Left kidney (tissue), 2 donors: ENCODE measurements around the gene HSPB6. TPM values are rescaled to one million over a fixed set of nuclear protein-coding genes. Genes with fewer than 3 reads are reported as not detected.
A peak's percentile ranks its signal among the peaks of the same experiment; 100 is the strongest.

ENCODE experiments used
- DNase-seq: peaks from one replicate; pipeline ENCODE4 v3.0.0-alpha.2; 2013
- polyA plus RNA-seq: library from polyadenylated mRNA; unstranded; fragments of 120-200 nt; gene quantifications from one replicate; pipeline ENCODE4 v1.2.1, GENCODE V29; 2013; ENCODE audit not compliant: insufficient read length

HSPB6 gene
- polyA plus RNA-seq, 1 donor, result 19.7 TPM

DNA sequence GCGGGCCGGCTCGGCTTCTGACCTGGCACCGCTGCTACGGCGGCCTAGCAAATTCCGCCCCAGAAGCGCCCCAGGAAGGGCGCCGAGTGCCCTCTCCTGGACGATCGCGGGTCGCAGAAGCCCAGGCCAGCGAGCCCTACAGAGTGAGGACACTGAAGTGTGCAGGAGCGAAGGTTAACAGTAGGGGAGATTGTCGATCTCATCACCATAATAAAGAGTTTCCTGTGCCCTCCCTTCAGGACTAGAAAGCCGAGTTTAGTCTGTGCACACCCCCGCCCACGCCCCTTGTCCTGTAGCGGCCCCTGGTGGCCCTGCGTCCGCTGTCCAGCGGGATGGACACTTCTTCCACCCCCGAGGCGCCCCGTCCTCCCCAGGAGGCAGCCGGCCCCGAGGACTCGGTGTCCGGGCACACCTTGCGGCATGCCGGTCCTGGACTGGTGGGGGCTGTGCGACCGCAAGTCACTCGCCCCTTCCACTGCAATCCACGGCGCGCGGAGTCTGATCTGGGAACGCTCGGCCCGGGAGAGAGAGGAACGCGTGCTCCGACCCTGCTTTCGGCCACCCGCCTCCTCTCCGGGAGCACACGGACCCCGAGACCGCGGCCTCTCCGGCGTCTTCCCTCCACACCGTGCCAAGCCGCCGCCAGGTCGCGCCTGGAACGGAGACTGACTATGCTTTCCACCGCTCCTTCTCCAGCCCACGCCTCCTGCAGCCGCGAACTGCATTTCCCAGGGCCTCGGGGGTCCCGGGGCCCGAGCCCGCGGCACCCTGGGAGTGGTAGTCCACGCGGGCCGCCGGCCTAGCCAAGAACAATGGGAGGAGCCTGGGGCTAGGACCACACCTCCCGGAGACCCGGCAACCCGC is 39.8 kb downstream of the HSPB6 start:
- peak; percentile 84 for DNase-seq

DNA sequence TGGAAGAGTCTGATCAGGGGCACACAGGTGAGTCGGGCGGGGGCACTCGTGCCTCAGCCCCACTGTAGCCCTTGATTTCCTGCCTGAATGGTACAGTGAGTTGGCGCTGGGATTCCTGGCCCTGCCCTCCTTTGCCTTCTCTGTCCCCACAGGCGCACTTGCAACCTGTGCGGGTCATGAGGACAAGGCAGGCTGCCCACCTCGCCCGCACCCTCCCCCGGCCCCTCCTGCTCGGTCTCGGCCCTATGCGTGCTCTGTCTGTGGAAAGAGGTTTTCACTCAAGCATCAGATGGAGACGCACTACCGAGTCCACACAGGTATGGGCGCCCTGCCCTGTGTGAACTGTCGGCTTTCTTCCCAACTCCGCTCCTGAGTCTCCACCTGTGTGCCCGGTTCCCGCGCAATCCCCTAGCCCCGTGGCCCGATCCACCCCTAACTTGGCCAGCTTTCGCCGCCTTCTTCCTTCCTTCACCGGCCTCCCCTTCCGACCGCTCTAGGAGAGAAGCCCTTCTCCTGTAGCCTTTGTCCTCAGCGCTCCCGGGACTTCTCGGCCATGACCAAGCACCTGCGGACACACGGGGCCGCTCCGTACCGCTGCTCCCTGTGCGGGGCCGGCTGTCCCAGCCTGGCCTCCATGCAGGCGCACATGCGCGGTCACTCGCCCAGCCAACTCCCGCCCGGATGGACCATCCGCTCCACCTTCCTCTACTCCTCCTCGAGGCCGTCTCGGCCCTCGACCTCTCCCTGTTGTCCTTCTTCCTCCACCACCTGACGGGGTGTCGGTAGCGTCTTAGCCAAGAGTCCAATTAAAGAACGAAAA is 40.6 kb downstream of the HSPB6 start:
- no peak for DNase-seq

DNA sequence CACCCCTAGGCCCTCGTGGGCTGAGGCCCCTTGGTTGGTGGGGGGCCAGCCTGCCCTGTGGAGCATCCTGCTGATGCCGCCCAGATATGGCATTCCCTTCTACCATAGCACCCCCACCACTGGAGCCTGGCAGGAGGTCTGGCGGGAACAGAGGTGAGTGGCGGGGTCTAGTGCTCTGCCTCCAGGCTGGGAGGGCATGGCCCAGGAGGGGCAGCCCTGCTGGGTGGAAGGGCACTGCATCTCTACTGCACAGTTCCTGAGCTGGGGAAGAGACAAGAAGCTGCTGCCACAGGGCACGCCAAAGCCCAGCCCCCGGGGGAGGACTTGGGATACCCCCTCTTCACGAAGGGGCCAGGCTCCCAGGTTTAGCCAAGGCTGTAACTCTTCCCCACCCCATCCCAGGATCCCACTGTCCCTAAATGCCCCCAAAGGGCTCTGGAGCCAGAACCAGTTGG is 41.4 kb downstream of the HSPB6 start:
- no peak for DNase-seq

DNA sequence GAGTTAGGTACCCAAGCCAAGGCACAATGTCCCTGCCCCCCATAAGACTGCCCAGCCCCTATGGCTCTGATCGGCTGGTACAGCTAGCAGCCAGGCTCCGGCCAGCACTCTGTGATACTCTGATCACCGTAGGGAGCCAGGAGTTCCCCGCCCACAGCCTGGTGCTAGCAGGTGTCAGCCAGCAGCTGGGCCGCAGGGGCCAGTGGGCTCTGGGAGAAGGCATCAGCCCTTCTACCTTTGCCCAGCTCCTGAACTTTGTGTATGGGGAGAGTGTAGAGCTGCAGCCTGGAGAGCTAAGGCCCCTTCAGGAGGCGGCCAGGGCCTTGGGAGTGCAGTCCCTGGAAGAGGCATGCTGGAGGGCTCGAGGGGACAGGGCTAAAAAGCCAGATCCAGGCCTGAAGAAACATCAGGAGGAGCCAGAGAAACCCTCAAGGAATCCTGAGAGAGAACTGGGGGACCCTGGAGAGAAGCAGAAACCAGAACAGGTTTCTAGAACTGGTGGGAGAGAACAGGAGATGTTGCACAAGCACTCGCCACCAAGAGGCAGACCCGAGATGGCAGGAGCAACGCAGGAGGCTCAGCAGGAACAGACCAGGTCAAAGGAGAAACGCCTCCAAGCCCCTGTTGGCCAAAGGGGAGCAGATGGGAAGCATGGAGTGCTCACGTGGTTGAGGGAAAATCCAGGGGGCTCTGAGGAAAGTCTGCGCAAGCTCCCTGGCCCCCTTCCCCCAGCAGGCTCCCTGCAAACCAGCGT is 42.1 kb downstream of the HSPB6 start:
- no peak for DNase-seq

DNA sequence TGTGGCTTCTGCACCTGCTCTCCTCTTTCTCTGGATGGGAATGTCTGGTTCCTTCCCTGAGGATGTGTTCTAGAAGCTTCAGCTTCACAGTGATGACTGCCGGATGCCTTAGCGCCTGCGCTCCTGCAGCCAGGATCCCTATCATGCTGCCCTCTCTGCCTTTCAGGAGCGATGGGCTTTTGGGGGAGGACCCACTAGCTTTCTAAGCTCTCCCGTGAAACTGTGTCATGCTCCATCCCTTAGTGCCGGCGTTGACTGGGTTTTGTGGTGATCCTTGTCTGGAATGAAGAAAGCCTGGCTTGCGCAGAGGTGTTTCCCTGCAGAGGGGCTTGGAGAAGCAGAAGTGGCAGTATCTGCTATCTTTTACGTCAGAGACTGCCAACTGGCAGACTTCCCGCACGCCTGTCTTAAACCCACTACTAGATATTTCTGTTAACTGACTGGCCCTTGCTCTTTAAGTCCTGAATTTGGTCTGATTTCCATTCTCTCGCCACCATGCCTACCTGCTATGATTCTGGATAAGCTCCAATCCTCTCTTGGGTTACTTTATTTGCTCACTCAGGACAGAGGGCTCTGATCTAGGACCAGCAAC is 42.8 kb downstream of the HSPB6 start:
- DNase-seq, result no peak

DNA sequence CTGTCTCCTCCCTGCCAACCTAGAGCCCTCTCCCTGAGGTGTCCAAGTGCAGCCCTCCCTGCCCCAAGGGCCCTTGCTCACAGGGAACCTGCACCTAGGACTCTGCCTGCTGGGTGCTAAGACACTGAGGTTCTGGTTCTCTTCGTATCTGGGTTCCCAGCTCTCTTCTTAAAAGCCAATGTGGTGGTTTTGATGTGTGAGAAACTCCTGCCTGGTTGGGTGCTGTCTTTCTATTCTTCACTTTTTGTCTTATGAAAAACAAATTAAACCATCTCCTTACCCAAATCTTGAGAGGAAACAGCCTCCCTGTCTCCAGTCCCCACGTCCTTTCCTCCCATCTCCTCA is 43.4 kb downstream of the HSPB6 start:
- DNase-seq, result no peak

DNA sequence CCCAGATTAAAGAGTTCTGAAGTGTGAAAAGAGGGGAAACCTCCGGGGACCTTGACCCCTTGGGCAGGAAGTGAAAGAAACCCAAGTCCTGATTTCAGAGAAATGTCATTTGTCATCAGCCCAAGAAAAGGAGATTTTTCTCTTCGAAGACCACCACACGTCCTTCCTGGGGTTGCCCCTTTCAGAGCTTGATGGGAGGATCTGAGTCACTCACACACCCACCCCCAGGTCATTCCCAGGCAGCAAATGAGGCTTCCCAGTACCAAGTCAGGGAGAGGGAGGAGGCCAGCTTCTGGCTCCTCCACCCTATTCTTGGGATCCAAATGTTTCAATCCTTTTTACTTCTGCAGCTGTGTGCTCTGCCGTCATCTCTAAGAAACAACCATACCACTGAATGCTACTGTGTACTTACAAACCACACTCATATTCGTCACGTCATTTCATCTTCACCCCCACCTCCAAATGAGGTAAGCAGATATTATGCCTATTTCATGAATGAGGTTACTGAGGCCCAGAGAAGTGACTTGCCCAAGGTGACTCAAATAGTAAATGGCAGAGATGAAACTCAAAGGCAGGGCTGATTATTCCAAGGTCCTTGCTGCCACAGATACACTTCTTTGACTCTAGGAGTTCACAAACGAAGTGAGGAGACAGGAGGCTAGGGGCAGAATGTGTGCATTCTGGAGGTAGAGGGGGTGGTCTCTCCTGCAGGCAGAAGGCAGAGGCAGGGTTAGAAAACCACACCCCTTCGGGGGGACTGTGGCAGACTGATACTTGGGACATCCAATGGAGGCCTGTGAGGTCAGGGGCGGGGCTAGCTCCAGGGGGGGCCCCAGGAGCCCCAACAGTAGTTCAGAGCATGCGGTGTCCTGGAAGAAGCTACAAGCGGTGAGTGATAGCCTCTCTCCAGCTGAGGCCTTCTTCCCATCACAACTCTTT is 44.0 kb downstream of the HSPB6 start:
- no peak for DNase-seq

DNA sequence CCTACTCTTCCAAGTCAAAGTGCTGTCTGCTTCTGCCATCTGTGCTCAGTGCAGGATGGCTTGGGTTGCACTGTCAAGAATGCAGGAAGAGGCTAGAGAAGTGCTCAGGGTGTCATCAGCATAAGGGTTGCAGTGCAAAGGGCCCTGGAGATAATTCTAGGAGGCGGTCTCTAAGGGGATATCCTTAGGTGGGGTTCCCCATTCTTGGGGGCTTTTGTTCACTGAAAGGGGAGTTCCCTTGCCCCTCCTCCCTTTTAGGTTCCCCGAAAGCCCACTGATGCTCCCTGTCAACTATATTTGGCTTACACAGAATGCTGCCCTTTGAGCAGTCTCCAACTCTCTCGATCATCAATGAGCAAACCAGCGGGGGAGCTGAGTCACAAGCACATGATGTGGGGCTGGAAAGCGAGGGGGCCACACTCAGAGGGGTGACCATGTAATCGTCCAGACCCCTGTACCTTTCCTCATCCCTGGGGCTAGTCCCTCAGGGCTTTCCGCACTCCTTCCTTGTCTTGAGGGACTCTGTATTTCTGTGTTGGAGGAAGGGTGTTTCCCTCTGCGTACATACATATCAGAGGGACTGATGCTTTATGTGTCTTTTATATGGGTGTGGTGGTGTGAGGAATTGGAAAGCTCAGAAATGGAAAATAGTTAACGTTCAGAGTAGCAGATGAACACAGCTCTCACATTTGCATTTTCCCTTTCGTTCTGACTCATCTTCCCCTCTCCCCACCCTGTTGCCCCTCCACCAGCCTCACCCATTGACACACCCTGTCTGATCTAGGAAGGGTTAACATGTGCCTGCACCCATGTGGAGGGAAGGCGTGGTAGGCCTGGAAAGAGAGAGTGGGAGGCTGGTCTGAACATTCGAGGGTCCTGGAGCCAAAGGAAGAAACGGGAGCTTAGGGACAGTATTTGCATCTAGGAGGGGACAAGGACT is 45.8 kb downstream of the HSPB6 start:
- DNase-seq, result no peak

DNA sequence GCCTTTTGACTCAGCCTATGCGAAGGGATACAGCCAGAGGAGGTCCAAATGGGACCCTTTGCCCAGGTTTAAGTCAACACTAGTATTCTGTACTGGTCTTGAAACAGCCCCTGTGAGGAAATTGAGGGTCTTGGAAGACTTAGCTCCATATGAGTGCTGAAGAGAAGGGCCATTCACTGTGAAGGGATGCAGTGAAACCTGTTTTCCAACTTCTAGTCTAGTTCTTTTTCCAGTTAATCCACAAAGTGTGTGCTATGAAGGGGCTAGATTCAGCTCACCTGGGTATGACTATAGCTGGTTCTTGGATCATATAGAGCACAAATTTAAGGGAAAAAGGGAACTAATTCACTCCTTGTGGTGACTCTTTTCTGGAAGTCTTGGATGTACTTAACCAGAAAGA is 48.4 kb downstream of the HSPB6 start:
- DNase-seq, result no peak

Other genes with a start within 250 kb of the HSPB6 start
- gene DMKN, start 243.4 kb downstream of the HSPB6 start, polyA plus RNA-seq, result 92.0 TPM
- not detected for gene SBSN, start 228.7 kb downstream of the HSPB6 start, polyA plus RNA-seq
- gene GAPDHS, start 223.6 kb downstream of the HSPB6 start, polyA plus RNA-seq, result not detected
- gene TMEM147, start 211.4 kb downstream of the HSPB6 start, polyA plus RNA-seq, result 81.5 TPM
- not detected for gene ATP4A, start 193.4 kb downstream of the HSPB6 start, polyA plus RNA-seq
- gene PMIS2, start 170.9 kb downstream of the HSPB6 start, polyA plus RNA-seq, result not detected
- gene HAUS5, start 144.3 kb downstream of the HSPB6 start, polyA plus RNA-seq, result 30.1 TPM
- 50.8 TPM for gene RBM42, start 128.0 kb downstream of the HSPB6 start, polyA plus RNA-seq
- 0.60 TPM for gene ETV2, start 115.3 kb downstream of the HSPB6 start, polyA plus RNA-seq
- 300 TPM for gene COX6B1, start 108.7 kb downstream of the HSPB6 start, polyA plus RNA-seq
- gene UPK1A, start 90.5 kb downstream of the HSPB6 start, polyA plus RNA-seq, result 13.1 TPM
- gene ZBTB32, start 52.5 kb downstream of the HSPB6 start, polyA plus RNA-seq, result 0.32 TPM
- 34.5 TPM for gene KMT2B, start 39.0 kb downstream of the HSPB6 start, polyA plus RNA-seq
- gene IGFLR1, start 14.6 kb downstream of the HSPB6 start, polyA plus RNA-seq, result 4.9 TPM
- gene U2AF1L4, start 11.6 kb downstream of the HSPB6 start, polyA plus RNA-seq, result 19.0 TPM
- gene PSENEN, start 11.4 kb downstream of the HSPB6 start, polyA plus RNA-seq, result 54.4 TPM
- gene LIN37, start 8.5 kb downstream of the HSPB6 start, polyA plus RNA-seq, result 8.8 TPM
- gene PROSER3, start 1.1 kb upstream of the HSPB6 start, polyA plus RNA-seq, result 26.5 TPM
- gene ARHGAP33, start 18.5 kb upstream of the HSPB6 start, polyA plus RNA-seq, result 27.3 TPM
- 39.3 TPM for gene PRODH2, start 55.8 kb upstream of the HSPB6 start, polyA plus RNA-seq
- 123 TPM for gene NPHS1, start 95.5 kb upstream of the HSPB6 start, polyA plus RNA-seq
- gene KIRREL2, start 99.9 kb upstream of the HSPB6 start, polyA plus RNA-seq, result 9.0 TPM
- gene APLP1, start 111.5 kb upstream of the HSPB6 start, polyA plus RNA-seq, result 25.0 TPM
- 4.4 TPM for gene NFKBID, start 143.5 kb upstream of the HSPB6 start, polyA plus RNA-seq
- gene HCST, start 145.5 kb upstream of the HSPB6 start, polyA plus RNA-seq, result 1.1 TPM
- gene TYROBP, start 151.3 kb upstream of the HSPB6 start, polyA plus RNA-seq, result 7.4 TPM
- 10.2 TPM for gene LRFN3, start 179.3 kb upstream of the HSPB6 start, polyA plus RNA-seq
- gene SDHAF1, start 238.2 kb upstream of the HSPB6 start, polyA plus RNA-seq, result 9.4 TPM